IMR-90 (cell line): ENCODE measurements around the gene COL4A1.

Experiments used
- SMC3 ChIP-seq: fragments of 150-350 bp; IDR thresholded peaks from 2 replicates; pipeline ENCODE4 v1.6.1; 2016; ENCODE audit warnings: low read depth, mild to moderate bottlenecking, antibody characterized with exemption, low read length, moderate library complexity
- TF ChIP-seq, protein P1 (sequence below): fragments of 150-350 bp; IDR thresholded peaks from 2 replicates; pipeline ENCODE4 v1.6.1; 2017; ENCODE audit warnings: mild to moderate bottlenecking, antibody characterized with exemption, low read length, low read depth

DNA sequence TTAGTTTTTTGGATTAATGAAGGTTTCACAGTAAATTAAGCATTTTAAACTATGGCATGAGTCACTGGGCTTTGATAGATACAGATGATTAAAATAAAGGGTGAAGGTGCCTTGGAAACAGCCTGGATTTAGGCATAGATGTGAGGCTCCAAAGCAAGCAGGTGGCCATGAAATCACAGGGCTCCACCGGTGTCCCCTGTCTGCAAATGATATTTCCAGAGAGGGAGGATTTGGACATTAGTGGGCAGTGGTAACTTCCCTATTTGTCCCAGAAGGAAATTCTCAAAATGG is 127.2 kb downstream of the COL4A1 start:
- TF ChIP-seq SMC3: no peak
- TF ChIP-seq, protein P1, sequence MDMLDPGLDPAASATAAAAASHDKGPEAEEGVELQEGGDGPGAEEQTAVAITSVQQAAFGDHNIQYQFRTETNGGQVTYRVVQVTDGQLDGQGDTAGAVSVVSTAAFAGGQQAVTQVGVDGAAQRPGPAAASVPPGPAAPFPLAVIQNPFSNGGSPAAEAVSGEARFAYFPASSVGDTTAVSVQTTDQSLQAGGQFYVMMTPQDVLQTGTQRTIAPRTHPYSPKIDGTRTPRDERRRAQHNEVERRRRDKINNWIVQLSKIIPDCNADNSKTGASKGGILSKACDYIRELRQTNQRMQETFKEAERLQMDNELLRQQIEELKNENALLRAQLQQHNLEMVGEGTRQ: no peak
